GM12874 (cell line): ENCODE data around the gene FLT3LG.
A peak's percentile ranks its signal among the peaks of the same experiment; 100 is the strongest.

Experiments used
- TF ChIP-seq, protein P1 (sequence below): IDR thresholded peaks from 2 replicates; pipeline ENCODE4 v1.5.1; 2011; ENCODE audit warnings: low read depth, mild to moderate bottlenecking, control low read depth, low read length, moderate library complexity; ENCODE audit not compliant: insufficient read depth

Gene FLT3LG

DNA sequence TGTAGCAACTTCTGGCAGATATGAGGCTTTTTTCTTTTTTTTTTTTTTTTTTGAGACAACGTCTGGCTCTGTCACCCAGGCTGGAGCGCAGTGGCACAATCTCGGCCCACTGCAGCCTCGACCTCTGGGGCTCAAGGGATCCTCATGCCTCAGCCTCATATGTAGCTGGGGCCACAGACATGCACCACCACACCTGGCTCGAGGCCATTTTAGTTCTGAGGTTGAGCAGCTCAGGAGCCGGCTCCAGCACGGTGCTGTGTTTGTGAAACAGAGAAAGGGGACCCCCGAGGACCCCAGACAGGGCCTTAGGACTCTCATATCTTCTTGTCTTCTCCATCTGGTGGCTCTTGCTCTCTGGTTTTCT is 3.4 kb upstream of the FLT3LG start:
- TF ChIP-seq, protein P1, sequence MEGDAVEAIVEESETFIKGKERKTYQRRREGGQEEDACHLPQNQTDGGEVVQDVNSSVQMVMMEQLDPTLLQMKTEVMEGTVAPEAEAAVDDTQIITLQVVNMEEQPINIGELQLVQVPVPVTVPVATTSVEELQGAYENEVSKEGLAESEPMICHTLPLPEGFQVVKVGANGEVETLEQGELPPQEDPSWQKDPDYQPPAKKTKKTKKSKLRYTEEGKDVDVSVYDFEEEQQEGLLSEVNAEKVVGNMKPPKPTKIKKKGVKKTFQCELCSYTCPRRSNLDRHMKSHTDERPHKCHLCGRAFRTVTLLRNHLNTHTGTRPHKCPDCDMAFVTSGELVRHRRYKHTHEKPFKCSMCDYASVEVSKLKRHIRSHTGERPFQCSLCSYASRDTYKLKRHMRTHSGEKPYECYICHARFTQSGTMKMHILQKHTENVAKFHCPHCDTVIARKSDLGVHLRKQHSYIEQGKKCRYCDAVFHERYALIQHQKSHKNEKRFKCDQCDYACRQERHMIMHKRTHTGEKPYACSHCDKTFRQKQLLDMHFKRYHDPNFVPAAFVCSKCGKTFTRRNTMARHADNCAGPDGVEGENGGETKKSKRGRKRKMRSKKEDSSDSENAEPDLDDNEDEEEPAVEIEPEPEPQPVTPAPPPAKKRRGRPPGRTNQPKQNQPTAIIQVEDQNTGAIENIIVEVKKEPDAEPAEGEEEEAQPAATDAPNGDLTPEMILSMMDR = no peak

DNA sequence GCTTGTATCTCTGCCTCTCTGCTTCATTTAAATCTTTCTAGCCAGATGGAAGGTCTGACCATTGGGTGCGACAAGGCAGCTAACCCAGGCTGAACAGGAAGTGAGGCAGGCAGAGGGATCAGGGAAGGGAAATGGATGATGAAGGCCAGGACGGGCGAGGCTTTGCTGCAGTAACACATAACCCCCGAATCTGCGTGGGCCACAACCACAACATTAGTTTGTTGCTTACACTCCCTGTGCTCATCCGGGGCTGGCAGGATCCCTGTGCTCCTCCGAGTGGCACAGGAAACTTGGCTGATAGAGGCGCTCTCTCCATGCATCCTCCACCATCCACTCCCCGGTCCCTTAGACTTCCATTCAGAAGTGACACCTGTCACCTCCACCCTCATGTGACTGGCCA is 1.1 kb upstream of the FLT3LG start:
- TF ChIP-seq, protein P1 = no peak

DNA sequence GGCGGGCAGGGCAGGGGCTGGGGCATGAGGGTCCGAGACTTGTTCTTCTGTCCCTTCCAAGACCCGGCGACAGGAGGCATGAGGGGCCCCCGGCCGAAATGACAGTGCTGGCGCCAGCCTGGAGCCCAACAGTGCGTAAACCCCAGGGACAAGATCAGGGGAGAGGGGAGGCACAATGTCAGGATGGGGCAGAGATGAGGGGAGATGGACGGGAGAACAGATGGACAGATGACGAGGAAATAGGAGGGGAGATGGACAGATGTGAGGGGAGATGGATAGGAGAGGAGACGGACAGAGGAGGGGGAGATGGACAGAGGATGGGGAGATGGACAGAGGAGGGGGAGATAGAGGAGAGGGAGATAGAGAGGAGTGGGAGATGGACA is 518 bp downstream of the FLT3LG start:
- TF ChIP-seq, protein P1 = no peak

DNA sequence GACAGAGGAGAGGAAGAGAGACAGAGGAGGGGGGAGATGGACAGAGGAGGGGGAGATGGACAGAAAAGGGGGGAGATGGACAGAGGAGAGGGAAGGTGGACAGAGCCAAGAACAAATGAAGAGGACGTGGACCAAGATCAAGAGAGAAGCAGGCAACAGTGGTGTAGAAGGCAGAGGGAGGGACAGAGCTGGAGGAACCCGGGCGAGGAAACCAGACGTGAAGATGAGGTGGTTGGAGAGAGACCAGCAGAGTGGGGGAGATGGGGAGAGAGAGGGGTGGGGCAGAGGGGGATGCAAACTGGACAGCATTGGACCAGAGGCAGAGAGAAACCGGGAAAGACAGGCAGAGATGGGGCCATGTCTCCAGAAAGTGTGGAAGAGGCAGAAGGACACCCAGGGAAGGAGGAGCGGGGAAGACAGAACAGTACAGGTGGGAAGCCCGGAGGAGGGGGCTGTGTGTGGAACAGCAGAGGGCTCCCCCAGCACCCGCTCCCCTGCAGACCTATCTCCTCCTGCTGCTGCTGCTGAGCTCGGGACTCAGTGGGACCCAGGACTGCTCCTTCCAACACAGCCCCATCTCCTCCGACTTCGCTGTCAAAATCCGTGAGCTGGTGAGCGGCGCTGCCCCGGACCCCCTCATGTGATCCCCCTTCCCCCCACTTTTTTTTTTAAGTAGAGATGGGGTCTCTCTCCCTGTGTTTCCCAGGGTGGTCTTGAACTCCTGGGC is 1.3 kb downstream of the FLT3LG start:
- TF ChIP-seq, protein P1 = no peak

DNA sequence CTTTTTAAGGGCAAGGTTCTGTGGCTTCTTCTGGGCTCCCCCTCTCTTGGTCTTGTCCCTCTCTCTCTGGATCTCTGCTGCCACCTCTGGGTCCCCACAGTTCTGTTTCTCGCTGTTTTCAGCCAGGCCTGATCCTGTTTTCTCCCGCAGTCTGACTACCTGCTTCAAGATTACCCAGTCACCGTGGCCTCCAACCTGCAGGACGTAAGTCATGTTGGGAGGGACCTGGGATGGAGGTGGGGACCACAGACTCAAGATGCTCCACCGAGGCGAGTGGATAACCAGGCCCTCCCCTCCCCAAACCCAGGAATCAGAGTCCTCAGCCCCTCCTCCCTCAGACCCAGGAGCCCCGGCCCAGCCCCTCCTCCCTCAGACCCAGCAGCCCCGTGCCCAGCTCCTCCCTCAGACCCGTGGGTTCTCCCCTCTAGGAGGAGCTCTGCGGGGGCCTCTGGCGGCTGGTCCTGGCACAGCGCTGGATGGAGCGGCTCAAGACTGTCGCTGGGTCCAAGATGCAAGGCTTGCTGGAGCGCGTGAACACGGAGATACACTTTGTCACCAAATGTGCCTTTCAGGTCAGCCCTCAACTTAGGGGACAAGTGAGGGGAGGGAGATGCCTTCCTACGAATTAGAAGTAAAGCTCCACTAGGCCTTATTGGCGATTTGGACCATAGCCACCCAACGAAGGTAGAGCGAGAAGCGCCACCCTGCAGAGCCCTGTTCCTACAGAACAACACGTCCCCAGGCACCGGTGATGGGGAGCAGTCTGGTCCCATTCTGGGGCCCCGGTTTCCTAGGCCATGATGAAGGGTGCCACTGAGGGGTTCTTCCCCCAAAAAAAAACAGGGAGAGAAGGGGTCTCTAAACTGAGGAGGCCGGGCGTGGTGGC is 2.2 kb downstream of the FLT3LG start:
- TF ChIP-seq, protein P1 = peak; percentile 48; the same call in 1 of the 2 replicates

DNA sequence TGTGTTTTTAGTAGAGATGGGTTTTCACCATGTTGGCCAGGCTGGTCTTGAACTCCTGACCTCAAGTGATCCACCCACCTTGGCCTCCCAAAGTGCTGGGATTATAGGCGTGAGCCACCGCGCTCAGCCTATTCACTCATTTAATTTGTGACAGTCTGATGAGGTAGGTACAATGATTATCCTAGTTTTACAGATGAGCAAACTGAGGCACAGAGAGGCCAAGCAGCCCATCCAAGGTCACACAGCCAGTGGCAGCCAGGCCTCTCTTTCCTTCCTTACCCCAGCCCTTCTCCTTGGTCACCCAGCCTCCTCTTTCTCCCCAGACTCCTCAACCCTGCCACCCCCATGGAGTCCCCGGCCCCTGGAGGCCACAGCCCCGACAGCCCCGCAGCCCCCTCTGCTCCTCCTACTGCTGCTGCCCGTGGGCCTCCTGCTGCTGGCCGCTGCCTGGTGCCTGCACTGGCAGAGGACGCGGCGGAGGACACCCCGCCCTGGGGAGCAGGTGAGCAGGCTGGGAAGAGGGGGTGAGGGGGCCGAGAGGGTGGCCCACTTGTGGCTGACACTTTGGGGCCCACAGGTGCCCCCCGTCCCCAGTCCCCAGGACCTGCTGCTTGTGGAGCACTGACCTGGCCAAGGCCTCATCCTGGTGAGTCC is 6.1 kb downstream of the FLT3LG start:
- TF ChIP-seq, protein P1 = no peak

DNA sequence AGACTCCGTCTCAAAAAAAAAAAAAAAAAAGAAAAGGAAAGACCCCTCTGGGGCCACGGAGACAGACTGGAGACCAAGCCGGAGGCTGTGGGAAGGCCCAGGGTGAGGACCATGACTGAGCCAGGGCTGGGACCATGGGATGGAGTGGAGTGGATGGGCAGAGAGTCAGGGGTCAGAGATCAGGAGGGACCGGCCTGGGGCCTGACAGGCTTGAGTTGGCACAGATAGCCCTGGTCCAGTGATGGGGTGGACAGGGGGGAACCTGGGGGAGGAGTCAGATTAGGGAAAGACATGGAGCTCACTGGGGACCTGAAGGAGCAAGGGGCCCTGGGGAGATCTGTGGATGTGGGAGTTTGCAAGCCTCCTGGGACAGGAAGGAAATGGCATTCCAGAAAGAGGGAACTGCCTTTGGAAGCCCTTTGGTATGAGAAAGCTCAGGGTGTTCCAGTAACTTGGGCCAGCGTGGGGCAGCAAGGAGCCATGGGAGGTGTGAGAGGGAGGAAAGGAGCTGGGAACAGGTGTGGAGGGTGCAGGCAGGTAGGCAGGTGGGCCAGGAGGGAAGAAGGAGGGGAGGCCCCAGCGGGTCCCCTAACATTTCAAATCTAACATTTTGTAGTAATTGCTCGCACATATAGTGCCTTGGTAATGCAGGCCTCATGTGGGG is 7.1 kb downstream of the FLT3LG start:
- TF ChIP-seq, protein P1 = no peak
